ENCODE results near the gene MON2.
"Not testable (repeated sequence)": the region's sequence is repeated elsewhere in the genome, so short reads cannot be mapped to it uniquely, and the experiment has no call there.

The MON2 gene

DNA sequence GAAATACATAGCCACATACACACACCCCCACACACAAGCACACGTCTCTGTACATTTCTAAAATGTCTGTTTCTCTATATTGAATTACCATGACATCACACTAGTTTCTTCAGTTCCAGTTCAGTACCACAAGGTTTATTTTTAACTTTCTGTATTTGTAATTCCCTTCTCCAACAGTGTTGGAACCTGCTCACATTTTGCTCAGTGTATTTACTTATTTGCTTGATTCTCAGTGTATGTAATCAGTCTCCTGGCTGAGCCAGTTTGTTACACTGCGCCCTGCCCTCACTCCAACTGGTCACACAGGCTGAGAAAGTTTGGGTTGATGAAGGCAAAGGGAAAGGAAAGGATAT is 67.1 kb downstream of the MON2 start:
- Histone ChIP-seq H3K36me3 (ENCODE audit: control insufficient read depth, insufficient read depth, low read length) (no peaks in the 10 kb centered on the region), H3K4me1 (ENCODE audit: control insufficient read depth, insufficient read depth, low read length) (peaks cover 13% of the 10 kb centered on the region)

DNA sequence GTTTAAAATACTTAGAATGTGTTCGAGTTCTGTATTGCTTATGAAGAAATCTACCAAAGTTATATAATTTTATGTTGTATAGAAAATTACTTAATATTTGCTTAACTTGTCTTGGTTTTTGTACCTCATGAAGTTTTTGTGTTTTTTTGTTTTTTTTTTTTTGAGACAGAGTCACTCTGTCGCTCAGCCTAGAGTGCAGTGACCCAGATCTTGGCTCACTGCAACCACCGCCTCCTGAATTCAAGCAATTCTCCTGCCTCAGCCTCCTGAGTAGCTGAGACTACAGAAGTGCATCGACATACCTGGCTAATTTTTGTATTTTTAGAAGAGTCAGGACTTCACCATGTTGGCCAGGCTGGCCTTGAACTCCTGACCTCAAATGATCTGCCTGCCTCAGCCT is 69.9 kb downstream of the MON2 start:
- H3K36me3 ChIP-seq (ENCODE audit: control insufficient read depth, insufficient read depth, low read length), result no peaks in the 10 kb centered on the region
- H3K9me3 ChIP-seq (ENCODE audit: control insufficient read depth, low read length), result no peaks in the 10 kb centered on the region
- no peak overlapping the region for H3K9ac ChIP-seq (ENCODE audit: low read length)
- H3K4me3 ChIP-seq (ENCODE audit: low read length), result no peak overlapping the region
- no peaks in the 10 kb centered on the region for H3K27me3 ChIP-seq (ENCODE audit: control insufficient read depth, insufficient read depth, low read length)
- peaks cover 13% of the 10 kb centered on the region for H3K4me1 ChIP-seq (ENCODE audit: control insufficient read depth, insufficient read depth, low read length)

More for the DNA sequence above, 67.1 kb downstream of the MON2 start:
- no peaks in the 10 kb centered on the region for H3K27me3 ChIP-seq (ENCODE audit: control insufficient read depth, insufficient read depth, low read length)
- no peak overlapping the region for H3K9ac ChIP-seq (ENCODE audit: low read length)
- H3K4me3 ChIP-seq (ENCODE audit: low read length), result no peak overlapping the region
- no peaks in the 10 kb centered on the region for H3K9me3 ChIP-seq (ENCODE audit: control insufficient read depth, low read length)

DNA sequence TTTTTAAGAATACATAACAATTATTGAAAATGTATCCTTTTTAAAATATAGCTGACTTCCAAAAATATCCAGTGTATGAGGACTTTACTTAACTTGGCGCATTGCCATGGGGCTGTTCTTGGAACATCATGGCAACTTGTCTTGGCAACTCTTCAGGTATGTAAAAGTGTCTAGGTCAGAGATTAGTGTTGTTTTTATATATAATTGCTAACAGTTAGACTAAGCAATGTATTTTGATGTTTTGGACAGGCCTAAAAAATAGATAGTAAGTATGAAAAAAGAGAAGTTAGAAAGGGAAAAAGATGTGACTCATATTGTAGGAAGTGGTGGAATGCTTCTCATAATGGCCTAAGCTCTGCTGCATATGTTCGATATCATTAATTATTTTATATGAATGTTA is 70.9 kb downstream of the MON2 start:
- H3K9me3 ChIP-seq (ENCODE audit: control insufficient read depth, low read length), result no peaks in the 10 kb centered on the region
- H3K4me1 ChIP-seq (ENCODE audit: control insufficient read depth, insufficient read depth, low read length), result peaks cover 13% of the 10 kb centered on the region
- H3K4me3 ChIP-seq (ENCODE audit: low read length), result no peak overlapping the region
- no peak overlapping the region for H3K9ac ChIP-seq (ENCODE audit: low read length)
- no peaks in the 10 kb centered on the region for H3K27me3 ChIP-seq (ENCODE audit: control insufficient read depth, insufficient read depth, low read length)
- no peaks in the 10 kb centered on the region for H3K36me3 ChIP-seq (ENCODE audit: control insufficient read depth, insufficient read depth, low read length)

DNA sequence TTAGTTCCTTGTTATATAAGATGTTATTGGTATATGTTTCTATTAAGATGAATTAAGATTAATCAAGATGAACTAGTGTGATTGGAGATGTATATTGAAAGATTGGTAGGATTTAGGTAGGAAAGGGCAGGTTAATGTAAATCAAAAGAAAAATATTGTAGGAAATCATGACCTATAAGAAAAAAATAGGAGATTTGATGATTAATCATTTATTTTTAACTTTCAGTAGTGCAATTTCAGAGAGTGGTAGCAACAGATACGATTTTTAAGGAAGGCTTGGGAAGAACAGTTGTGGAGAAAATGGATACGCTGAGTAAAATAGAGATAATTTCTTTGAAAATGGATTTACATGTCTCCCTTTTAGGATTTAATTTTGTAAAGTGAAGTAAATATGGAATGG is 73.7 kb downstream of the MON2 start:
- Histone ChIP-seq H3K9me3 (ENCODE audit: control insufficient read depth, low read length) (no peaks in the 10 kb centered on the region), H3K9ac (ENCODE audit: low read length) (no peak overlapping the region), H3K4me1 (ENCODE audit: control insufficient read depth, insufficient read depth, low read length) (peaks cover 10% of the 10 kb centered on the region), H3K4me3 (ENCODE audit: low read length) (no peak overlapping the region), H3K27me3 (ENCODE audit: control insufficient read depth, insufficient read depth, low read length) (no peaks in the 10 kb centered on the region), H3K36me3 (ENCODE audit: control insufficient read depth, insufficient read depth, low read length) (no peaks in the 10 kb centered on the region)

DNA sequence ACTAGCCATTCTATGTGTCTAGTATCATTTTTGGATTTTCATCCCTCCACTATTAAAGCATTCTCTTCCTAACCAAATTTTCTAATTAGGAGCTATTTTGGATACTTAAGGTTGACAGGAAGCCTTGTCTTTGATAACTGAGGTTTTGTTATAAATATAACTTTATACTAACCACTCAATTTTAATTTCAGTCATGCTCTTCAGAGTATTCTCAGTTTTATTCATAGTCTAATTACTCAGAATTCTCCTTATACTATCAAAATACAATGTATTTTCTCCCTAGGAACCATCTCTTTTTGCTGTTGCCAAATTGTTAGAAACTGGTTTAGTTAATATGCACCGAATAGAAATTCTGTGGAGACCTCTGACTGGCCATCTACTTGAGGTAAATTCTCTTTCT is 76.2 kb downstream of the MON2 start:
- Histone ChIP-seq H3K4me1 (ENCODE audit: control insufficient read depth, insufficient read depth, low read length) (peaks cover 7% of the 10 kb centered on the region), H3K36me3 (ENCODE audit: control insufficient read depth, insufficient read depth, low read length) (no peaks in the 10 kb centered on the region), H3K4me3 (ENCODE audit: low read length) (no peak overlapping the region), H3K27me3 (ENCODE audit: control insufficient read depth, insufficient read depth, low read length) (no peaks in the 10 kb centered on the region), H3K9me3 (ENCODE audit: control insufficient read depth, low read length) (no peaks in the 10 kb centered on the region), H3K9ac (ENCODE audit: low read length) (no peak overlapping the region)

DNA sequence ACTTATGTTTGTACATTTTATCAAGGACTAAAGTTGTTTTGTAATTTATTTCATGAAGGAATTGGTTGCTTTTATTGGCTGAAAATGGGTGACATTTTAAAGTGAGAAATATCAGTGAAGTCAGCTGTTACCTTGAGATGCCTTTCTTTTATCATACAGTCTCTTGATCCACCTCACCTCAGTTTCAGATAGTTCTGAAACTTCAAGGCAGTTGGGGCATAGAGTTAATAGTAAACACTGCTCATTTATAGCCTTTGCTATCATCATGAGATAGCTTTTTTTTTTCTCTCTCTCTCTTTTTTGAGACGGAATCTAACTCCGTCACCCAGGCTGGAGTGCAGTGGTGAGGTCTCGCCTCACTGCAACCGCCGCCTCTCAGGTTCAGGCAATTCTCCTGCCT is 76.7 kb downstream of the MON2 start:
- Histone ChIP-seq H3K4me1 (ENCODE audit: control insufficient read depth, insufficient read depth, low read length) (peaks cover 3% of the 10 kb centered on the region), H3K9me3 (ENCODE audit: control insufficient read depth, low read length) (no peaks in the 10 kb centered on the region), H3K9ac (ENCODE audit: low read length) (no peak overlapping the region), H3K27me3 (ENCODE audit: control insufficient read depth, insufficient read depth, low read length) (no peaks in the 10 kb centered on the region), H3K4me3 (ENCODE audit: low read length) (no peak overlapping the region), H3K36me3 (ENCODE audit: control insufficient read depth, insufficient read depth, low read length) (no peaks in the 10 kb centered on the region)

DNA sequence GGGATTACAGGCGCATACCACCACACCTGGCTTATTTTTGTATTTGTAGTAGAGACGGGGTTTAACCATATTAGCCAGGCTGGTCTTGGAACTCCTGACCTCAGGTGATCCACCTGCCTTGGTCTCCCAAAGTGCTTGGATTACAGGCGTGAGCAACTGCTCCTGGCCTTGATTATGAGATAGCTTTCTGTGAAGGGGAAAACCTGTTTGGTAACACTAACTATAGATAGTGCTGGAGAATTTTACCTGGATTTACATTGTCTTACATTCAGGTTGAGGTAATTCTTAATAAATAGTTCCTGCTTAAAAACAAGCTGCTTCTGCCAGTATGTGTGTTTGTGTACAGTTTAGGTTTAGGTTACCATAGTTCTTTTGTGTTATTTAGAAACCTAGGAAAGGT is 77.1 kb downstream of the MON2 start:
- peaks cover 3% of the 10 kb centered on the region for H3K4me1 ChIP-seq (ENCODE audit: control insufficient read depth, insufficient read depth, low read length)
- no peak overlapping the region for H3K4me3 ChIP-seq (ENCODE audit: low read length)
- H3K36me3 ChIP-seq (ENCODE audit: control insufficient read depth, insufficient read depth, low read length), result no peaks in the 10 kb centered on the region
- H3K9ac ChIP-seq (ENCODE audit: low read length), result no peak overlapping the region
- no peaks in the 10 kb centered on the region for H3K27me3 ChIP-seq (ENCODE audit: control insufficient read depth, insufficient read depth, low read length)
- no peaks in the 10 kb centered on the region for H3K9me3 ChIP-seq (ENCODE audit: control insufficient read depth, low read length)

DNA sequence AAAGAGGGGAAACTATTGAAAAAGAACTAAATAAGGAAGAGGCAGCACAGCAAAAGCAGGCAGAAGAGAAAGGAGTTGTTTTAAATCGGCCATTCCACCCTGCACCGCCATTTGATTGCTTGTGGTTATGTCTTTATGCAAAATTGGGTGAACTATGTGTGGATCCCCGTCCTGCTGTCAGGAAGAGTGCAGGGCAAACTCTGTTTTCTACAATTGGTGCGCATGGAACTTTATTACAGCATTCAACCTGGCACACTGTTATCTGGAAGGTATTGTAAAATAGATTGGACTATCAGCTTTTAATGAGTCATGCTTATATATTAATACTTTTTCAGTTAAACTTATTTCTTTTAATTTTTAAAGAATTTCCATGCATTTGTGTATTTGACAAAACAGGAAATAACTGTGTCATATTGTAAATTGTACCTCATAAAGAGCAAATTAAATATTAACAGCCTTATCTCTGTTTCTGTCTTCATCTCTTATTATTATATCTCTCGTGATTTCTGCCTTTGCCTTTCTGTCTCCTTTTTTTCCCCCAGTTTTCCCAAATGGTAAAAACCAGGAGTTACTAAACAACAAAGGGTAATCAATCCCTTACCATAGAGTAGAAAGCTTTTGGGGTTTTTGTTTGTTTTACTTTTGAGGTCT is 86.4 kb downstream of the MON2 start:
- Histone ChIP-seq H3K9me3 (ENCODE audit: control insufficient read depth, low read length) (no peaks in the 10 kb centered on the region), H3K27me3 (ENCODE audit: control insufficient read depth, insufficient read depth, low read length) (no peaks in the 10 kb centered on the region), H3K4me1 (ENCODE audit: control insufficient read depth, insufficient read depth, low read length) (peaks cover 4% of the 10 kb centered on the region), H3K9ac (ENCODE audit: low read length) (no peak overlapping the region), H3K36me3 (ENCODE audit: control insufficient read depth, insufficient read depth, low read length) (no peaks in the 10 kb centered on the region), H3K4me3 (ENCODE audit: low read length) (no peak overlapping the region)

DNA sequence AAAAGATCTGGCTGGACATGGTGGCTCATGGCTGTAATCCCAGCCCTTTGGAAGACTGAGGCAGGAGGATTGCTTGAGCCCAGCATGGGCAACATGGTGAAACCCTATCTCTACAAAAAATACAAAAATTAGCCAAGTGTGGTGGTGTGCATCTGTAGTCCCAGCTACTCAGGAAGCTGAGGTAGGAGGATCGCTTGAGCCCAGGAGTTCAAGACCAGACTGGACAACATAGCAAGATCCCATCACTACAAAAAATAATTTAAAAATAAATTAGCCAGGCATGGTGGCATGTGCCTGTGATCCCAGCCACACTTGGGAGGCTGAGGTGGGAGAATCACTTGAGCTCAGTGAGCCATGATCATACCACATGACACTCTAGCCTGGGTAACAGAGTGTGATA is 92.7 kb downstream of the MON2 start:
- H3K27me3 ChIP-seq (ENCODE audit: control insufficient read depth, insufficient read depth, low read length); H3K9me3 ChIP-seq (ENCODE audit: control insufficient read depth, low read length); H3K4me1 ChIP-seq (ENCODE audit: control insufficient read depth, insufficient read depth, low read length); H3K4me3 ChIP-seq (ENCODE audit: low read length); H3K36me3 ChIP-seq (ENCODE audit: control insufficient read depth, insufficient read depth, low read length); H3K9ac ChIP-seq (ENCODE audit: low read length): not testable (repeated sequence)

DNA sequence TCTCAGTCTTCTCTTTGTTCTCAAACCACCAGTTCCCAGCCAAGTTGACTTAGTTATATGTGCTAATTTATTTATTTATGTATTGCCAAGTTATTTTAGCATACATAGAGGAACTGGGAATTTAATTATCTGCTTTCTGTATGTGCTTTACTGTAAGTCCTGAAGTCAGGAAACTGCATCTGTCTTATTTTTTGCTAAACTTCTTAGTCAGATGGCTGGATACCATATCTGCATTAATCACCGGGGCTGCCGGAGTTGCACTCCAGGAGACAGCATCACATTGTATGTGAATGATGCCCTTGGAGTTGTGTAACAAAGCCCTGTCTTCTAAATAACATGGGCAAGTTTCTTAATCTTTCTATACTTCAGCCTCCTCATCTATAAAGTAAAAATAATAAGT is 96.2 kb downstream of the MON2 start:
- no peak overlapping the region for H3K9ac ChIP-seq (ENCODE audit: low read length)
- H3K27me3 ChIP-seq (ENCODE audit: control insufficient read depth, insufficient read depth, low read length), result no peaks in the 10 kb centered on the region
- no peak overlapping the region for H3K4me3 ChIP-seq (ENCODE audit: low read length)
- H3K9me3 ChIP-seq (ENCODE audit: control insufficient read depth, low read length), result no peaks in the 10 kb centered on the region
- no peaks in the 10 kb centered on the region for H3K4me1 ChIP-seq (ENCODE audit: control insufficient read depth, insufficient read depth, low read length)
- H3K36me3 ChIP-seq (ENCODE audit: control insufficient read depth, insufficient read depth, low read length), result no peaks in the 10 kb centered on the region

DNA sequence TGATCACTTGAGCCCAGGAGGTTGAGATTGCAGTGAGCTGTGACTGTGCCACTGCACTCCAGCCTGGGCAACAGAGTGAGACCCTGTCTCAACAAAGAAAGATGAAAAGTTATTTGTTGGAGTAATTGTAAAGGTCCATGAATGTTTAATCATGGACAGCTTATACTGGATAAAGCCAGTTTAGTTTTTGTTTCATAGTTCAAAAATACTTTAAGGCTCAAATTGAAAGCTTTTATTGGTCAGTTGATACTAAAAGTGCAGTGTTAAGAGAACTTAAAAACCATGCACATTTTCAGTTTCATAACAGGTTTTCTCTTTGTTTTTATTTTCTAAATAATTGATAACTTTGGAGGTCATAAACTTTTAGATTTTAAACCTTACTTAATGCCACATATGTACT is 108.4 kb downstream of the MON2 start:
- H3K4me3 ChIP-seq (ENCODE audit: low read length), result no peak overlapping the region
- no peaks in the 10 kb centered on the region for H3K4me1 ChIP-seq (ENCODE audit: control insufficient read depth, insufficient read depth, low read length)
- peaks cover 5% of the 10 kb centered on the region for H3K36me3 ChIP-seq (ENCODE audit: control insufficient read depth, insufficient read depth, low read length)
- no peaks in the 10 kb centered on the region for H3K27me3 ChIP-seq (ENCODE audit: control insufficient read depth, insufficient read depth, low read length)
- H3K9ac ChIP-seq (ENCODE audit: low read length), result no peak overlapping the region
- H3K9me3 ChIP-seq (ENCODE audit: control insufficient read depth, low read length), result no peaks in the 10 kb centered on the region

DNA sequence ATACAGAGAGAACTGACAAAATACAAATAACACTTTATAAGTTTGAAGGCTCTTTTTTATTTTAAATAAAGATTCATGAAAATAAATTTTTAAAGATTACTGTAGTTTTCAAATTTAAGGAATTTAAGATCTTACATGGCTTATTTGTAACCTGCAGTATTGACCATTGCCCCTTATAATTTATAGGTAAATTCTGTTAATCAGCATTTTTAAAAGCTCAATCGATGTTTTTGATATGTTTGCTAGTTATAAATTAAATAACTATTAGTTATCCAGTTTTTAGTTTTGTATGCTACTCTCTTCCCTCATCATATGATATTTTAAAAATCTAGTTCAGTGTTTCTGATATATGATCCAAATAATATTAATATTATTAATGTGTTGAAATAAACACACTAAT is 109.9 kb downstream of the MON2 start:
- Histone ChIP-seq H3K9ac (ENCODE audit: low read length) (no peak overlapping the region), H3K4me3 (ENCODE audit: low read length) (no peak overlapping the region), H3K4me1 (ENCODE audit: control insufficient read depth, insufficient read depth, low read length) (no peaks in the 10 kb centered on the region), H3K36me3 (ENCODE audit: control insufficient read depth, insufficient read depth, low read length) (peaks cover 5% of the 10 kb centered on the region), H3K9me3 (ENCODE audit: control insufficient read depth, low read length) (no peaks in the 10 kb centered on the region), H3K27me3 (ENCODE audit: control insufficient read depth, insufficient read depth, low read length) (no peaks in the 10 kb centered on the region)

DNA sequence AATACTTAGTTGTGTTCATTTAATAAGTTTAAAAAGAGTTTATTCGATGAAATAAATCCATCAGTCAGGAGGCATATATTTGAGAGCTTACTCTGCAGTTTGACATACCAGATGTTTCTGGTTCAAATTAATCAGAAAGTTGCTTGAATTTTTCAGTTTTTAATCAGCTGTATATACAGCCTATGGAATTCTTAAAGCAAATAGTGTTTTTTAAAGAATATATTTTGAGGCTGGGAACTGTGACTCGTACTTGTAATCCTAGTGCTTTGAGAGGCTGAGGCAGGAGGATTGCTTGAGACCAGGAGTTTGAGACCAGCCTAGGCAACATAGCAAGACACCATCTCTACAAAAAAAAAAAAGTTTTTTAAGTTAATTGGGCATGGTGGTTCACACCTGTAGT is 112.1 kb downstream of the MON2 start:
- peaks cover 4% of the 10 kb centered on the region for H3K36me3 ChIP-seq (ENCODE audit: control insufficient read depth, insufficient read depth, low read length)
- H3K27me3 ChIP-seq (ENCODE audit: control insufficient read depth, insufficient read depth, low read length), result no peaks in the 10 kb centered on the region
- H3K9ac ChIP-seq (ENCODE audit: low read length), result no peak overlapping the region
- H3K4me1 ChIP-seq (ENCODE audit: control insufficient read depth, insufficient read depth, low read length), result no peaks in the 10 kb centered on the region
- H3K4me3 ChIP-seq (ENCODE audit: low read length), result no peak overlapping the region
- no peaks in the 10 kb centered on the region for H3K9me3 ChIP-seq (ENCODE audit: control insufficient read depth, low read length)
